ENCODE data around the gene LINC00305. TPM values are rescaled to one million over a fixed set of nuclear protein-coding genes. Genes with fewer than 3 reads are reported as not detected.

LINC00305 gene
- total and polyA plus RNA-seq, 2 of the 8 experiments (the other 6 are each of a cell fraction or from before 2014, with no cell fraction given): not detected

DNA sequence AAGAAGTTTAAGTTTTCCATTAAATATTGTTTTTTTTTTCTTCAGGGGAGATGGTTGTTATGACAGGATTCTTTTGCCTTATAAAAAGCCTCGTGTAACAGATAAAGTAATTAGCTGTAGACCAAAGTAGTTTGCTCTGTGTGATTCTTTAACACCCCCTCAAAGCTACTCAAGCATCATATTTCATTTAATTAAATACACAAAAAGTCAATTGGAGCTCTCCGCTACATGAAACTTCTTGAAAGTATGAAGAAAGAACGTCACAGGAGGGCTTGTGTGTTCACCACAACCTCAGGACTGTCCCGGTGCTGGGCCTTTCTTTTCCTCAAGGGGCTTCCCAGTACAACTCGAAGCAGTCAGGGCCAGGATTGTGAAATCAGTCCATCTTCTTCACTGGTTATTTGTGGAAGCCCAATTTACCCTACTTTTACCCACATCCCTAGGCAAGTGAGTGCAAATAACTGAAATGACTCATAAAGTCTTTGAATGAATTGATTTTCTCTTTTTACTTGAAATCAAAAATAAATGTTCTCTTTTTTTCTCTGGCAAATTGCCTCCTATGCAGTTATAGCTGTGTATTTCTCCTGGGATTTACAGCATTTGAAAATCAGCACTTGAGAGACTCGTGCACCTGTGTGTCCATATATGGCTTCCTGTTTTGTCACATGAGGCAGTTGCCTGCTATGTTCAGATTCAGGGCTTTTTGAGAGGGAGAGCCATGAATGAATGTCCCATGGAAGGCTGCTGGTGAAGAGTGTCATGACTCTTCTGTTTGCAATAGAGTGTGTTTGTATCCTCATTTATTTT is 48.6 kb downstream of the LINC00305 start:
- Histone ChIP-seq H2BK12ac (ENCODE audit: low read depth, low read length) (no peak overlapping the region), H2BK5ac (ENCODE audit: low read depth, low read length) (no peak overlapping the region), H3K36me3 (ENCODE audit: control insufficient read depth in 2 of 4, insufficient read depth in 4 of 4, low read length in 3 of 4) (no peaks in the 10 kb centered on the region), H3K27ac (ENCODE audit: low read depth, low read length) (no peak overlapping the region), H3K56ac (replicated peaks; ENCODE audit: insufficient read length, low read depth, low read length) (no peak overlapping the region), H3K4me2 (ENCODE audit: insufficient read depth in 1 of 2, low read depth in 2 of 2, low read length in 2 of 2) (no peak overlapping the region), H2BK120ac (replicated peaks; ENCODE audit: low read depth, low read length) (no peak overlapping the region), H3K9me3 (ENCODE audit: insufficient read depth in 2 of 2, low read depth in 1 of 2, low read length in 1 of 2) (no peaks in the 10 kb centered on the region), H2BK15ac (ENCODE audit: low read length) (0 out of 2 replicates have a peak overlapping the region, but pooled peaks have one; percentile 22), H3K4ac (replicated peaks; ENCODE audit: insufficient read length, low read depth, low read length) (no peak overlapping the region), H3K79me2 (ENCODE audit: control insufficient read depth in 1 of 2, insufficient read depth in 2 of 2, low read length in 2 of 2) (no peaks in the 10 kb centered on the region), H3K9ac (replicated peaks in 1 of 4; ENCODE audit: extremely low read depth in 1 of 4, low read depth in 3 of 4, low read length in 3 of 4) (no peak overlapping the region), H2BK20ac (ENCODE audit: low read length) (no peak overlapping the region), H4K91ac (replicated peaks; ENCODE audit: insufficient read length, low read length) (no peak overlapping the region), H3K79me1 (ENCODE audit: low read depth, low read length) (no peaks in the 10 kb centered on the region), H2AFZ (ENCODE audit: low read length) (no peak overlapping the region), H3K18ac (ENCODE audit: extremely low read depth, low read length) (no peak overlapping the region), H3K23me2 (ENCODE audit: low read depth, low read length) (no peaks in the 10 kb centered on the region), H4K20me1 (replicated peaks in 1 of 2; ENCODE audit: control insufficient read depth in 1 of 2, insufficient read depth in 2 of 2, low read length in 2 of 2) (no peaks in the 10 kb centered on the region), H3K4me3 (ENCODE audit: extremely low read depth in 1 of 4, insufficient read depth in 2 of 4, low read depth in 3 of 4, low read length in 4 of 4) (no peak overlapping the region), H3K27me3 (replicated peaks in 1 of 4; ENCODE audit: control insufficient read depth in 3 of 4, extremely low read depth in 1 of 4, insufficient read depth in 3 of 4, low read length in 3 of 4) (no peaks in the 10 kb centered on the region), H4K8ac (ENCODE audit: extremely low read depth, insufficient read depth, low read length) (no peak overlapping the region), H2AK5ac (ENCODE audit: low read depth, low read length) (no peak overlapping the region), H3K14ac (ENCODE audit: insufficient read length) (no peak overlapping the region), H3K23ac (ENCODE audit: insufficient read length) (no peak overlapping the region), H3K4me1 (replicated peaks in 1 of 4; ENCODE audit: control insufficient read depth in 3 of 4, insufficient read depth in 4 of 4, low read length in 3 of 4) (no peaks in the 10 kb centered on the region), H4K5ac (ENCODE audit: insufficient read length, low read depth, low read length) (no peak overlapping the region)
- DNase-seq (ENCODE audit: low read depth in 1 of 2, low spot score in 2 of 2) (no peak), FAIRE-seq (no peak)
- TF ChIP-seq CEBPB (IDR thresholded peaks at IDR 0.05; ENCODE audit: low read depth, low read length): peak; percentile 56; the same call in 1 of the 2 replicates
- TF ChIP-seq NRF1 (IDR thresholded peaks at IDR 0.05; ENCODE audit: low read depth, low read length): no peak
- TF ChIP-seq RAD21 (IDR thresholded peaks at IDR 0.05 in 1 of 2, conservative IDR thresholded peaks at IDR 0.05 in 1 of 2; ENCODE audit: low read depth in 2 of 2, low read length in 2 of 2): peak in 1 of 2 experiments; percentile 4; a peak in 1 of 4 replicates
- POLR2A ChIA-PET (ENCODE audit: partially characterized antibody): no interaction called here
- 83% methylated on average over 6 of the region's 6 CpGs; no CpG with 5 or more reads in 1 of the 2 experiments for WGBS, 2 experiments (ENCODE audit: extremely low coverage in 1 of 2, insufficient coverage in 1 of 2, insufficient read length in 1 of 2, insufficient replicate concordance in 2 of 2, low coverage in 1 of 2, low lambda C conversion rate in 2 of 2, missing lambda C conversion rate in 1 of 2)
- CTCF ChIA-PET (ENCODE audit: partially characterized antibody): interaction anchor here (0.6 to 6.5 kb wide), 14 partner anchors 11 to 378 kb away, joined by 3 to 61 read pairs (median 4); no protein-coding TSS in a partner anchor
